DOHH2 (cell line): ENCODE results near the gene HSPB3.
"Not testable (repeated sequence)": the region's sequence is repeated elsewhere in the genome, so short reads cannot be mapped to it uniquely, and the experiment has no call there.

Experiments used
- H3F3A ChIP-seq: fragments of 200-600 bp; sonication (generic), shearing (Covaris generic); 2 replicates; pipeline ENCODE4 v1.6.0; 2016; ENCODE audit warnings: antibody characterized with exemption, mild to moderate bottlenecking; ENCODE audit not compliant: control insufficient read depth, insufficient read depth
- H3K27ac ChIP-seq: fragments of 200-600 bp; sonication (generic); 2 replicates; pipeline ENCODE4 v1.5.1; 2014; ENCODE audit warnings: low read depth, mild to moderate bottlenecking, low read length, moderate library complexity
- H3K27me3 ChIP-seq: fragments of 200-600 bp; sonication (generic); 2 replicates; pipeline ENCODE4 v1.6.1; 2014; ENCODE audit warnings: mild to moderate bottlenecking, low read length, mixed read lengths; ENCODE audit not compliant: control insufficient read depth
- H3K36me3 ChIP-seq: fragments of 200-600 bp; sonication (generic); 2 replicates; pipeline ENCODE4 v1.6.1; 2014; ENCODE audit warnings: mild to moderate bottlenecking, low read length, moderate library complexity, mixed read lengths; ENCODE audit not compliant: control insufficient read depth
- H3K4me1 ChIP-seq: fragments of 200-600 bp; sonication (generic); 2 replicates; pipeline ENCODE4 v1.6.1; 2014; ENCODE audit warnings: mild to moderate bottlenecking, low read length, mixed read lengths; ENCODE audit not compliant: control insufficient read depth
- H3K4me2 ChIP-seq: fragments of 200-600 bp; sonication (generic); 2 replicates; pipeline ENCODE4 v1.6.0; 2014; ENCODE audit warnings: mild to moderate bottlenecking, low read length, moderate library complexity
- H3K4me3 ChIP-seq: fragments of 200-600 bp; sonication (generic); 2 replicates; pipeline ENCODE4 v1.5.1; 2014; ENCODE audit warnings: mild to moderate bottlenecking, low read length, mixed read lengths
- H3K79me2 ChIP-seq: fragments of 200-600 bp; sonication (generic); 2 replicates; pipeline ENCODE4 v1.6.1; 2014; ENCODE audit warnings: mild to moderate bottlenecking, low read length, mixed read lengths; ENCODE audit not compliant: control insufficient read depth
- H3K9me2 ChIP-seq: fragments of 200-600 bp; sonication (generic); replicated peaks from 2 replicates; pipeline ENCODE4 v1.6.1; 2014; ENCODE audit warnings: mild to moderate bottlenecking, low read length, mixed read lengths; ENCODE audit not compliant: control insufficient read depth
- H3K9me3 ChIP-seq: fragments of 200-600 bp; sonication (generic); 2 replicates; pipeline ENCODE4 v1.6.1; 2014; ENCODE audit warnings: antibody characterized with exemption, low read length, mixed read lengths; ENCODE audit not compliant: control insufficient read depth, insufficient read depth
- H4K20me1 ChIP-seq: fragments of 200-600 bp; sonication (generic); 2 replicates; pipeline ENCODE4 v1.6.0; 2014; ENCODE audit warnings: low read depth, mild to moderate bottlenecking, antibody characterized with exemption, low read length, moderate library complexity; ENCODE audit not compliant: control insufficient read depth, insufficient read depth
- EZH2phosphoT487 ChIP-seq: fragments of 200-600 bp; sonication (generic); IDR thresholded peaks from 2 replicates; pipeline ENCODE4 v1.6.1; 2017; ENCODE audit warnings: borderline replicate concordance, mild to moderate bottlenecking, antibody characterized with exemption, low read length, moderate library complexity, mixed read lengths
- TF ChIP-seq, protein P1 (sequence below): fragments of 200-600 bp; sonication (generic); IDR thresholded peaks from one replicate; pipeline ENCODE4 v1.5.1; 2014; ENCODE audit warnings: antibody characterized with exemption, mild to moderate bottlenecking, low read depth, low read length; ENCODE audit not compliant: poor library complexity, severe bottlenecking

HSPB3 gene

GRCh38 chr5:54415147-54415546 is 40.4 kb upstream of the HSPB3 start:
- H3K36me3 ChIP-seq = no peaks in the 10 kb centered on the region
- H3F3A ChIP-seq = no peaks in the 10 kb centered on the region
- TF ChIP-seq, protein P1, sequence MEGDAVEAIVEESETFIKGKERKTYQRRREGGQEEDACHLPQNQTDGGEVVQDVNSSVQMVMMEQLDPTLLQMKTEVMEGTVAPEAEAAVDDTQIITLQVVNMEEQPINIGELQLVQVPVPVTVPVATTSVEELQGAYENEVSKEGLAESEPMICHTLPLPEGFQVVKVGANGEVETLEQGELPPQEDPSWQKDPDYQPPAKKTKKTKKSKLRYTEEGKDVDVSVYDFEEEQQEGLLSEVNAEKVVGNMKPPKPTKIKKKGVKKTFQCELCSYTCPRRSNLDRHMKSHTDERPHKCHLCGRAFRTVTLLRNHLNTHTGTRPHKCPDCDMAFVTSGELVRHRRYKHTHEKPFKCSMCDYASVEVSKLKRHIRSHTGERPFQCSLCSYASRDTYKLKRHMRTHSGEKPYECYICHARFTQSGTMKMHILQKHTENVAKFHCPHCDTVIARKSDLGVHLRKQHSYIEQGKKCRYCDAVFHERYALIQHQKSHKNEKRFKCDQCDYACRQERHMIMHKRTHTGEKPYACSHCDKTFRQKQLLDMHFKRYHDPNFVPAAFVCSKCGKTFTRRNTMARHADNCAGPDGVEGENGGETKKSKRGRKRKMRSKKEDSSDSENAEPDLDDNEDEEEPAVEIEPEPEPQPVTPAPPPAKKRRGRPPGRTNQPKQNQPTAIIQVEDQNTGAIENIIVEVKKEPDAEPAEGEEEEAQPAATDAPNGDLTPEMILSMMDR = no peak
- TF ChIP-seq EZH2phosphoT487 = no peak
- H3K4me2 ChIP-seq = no peak overlapping the region
- H4K20me1 ChIP-seq = no peaks in the 10 kb centered on the region
- H3K9me2 ChIP-seq = no peaks in the 10 kb centered on the region
- H3K79me2 ChIP-seq = no peaks in the 10 kb centered on the region
- H3K9me3 ChIP-seq = no peaks in the 10 kb centered on the region
- 0 out of 2 replicates have a peak, but pooled peaks cover 3% of the 10 kb centered on the region for H3K27me3 ChIP-seq
- H3K27ac ChIP-seq = no peak overlapping the region
- H3K4me3 ChIP-seq = no peak overlapping the region
- no peaks in the 10 kb centered on the region for H3K4me1 ChIP-seq

GRCh38 chr5:54415896-54416601 is 39.5 kb upstream of the HSPB3 start:
- H3K9me3 ChIP-seq = no peaks in the 10 kb centered on the region
- TF ChIP-seq EZH2phosphoT487 = no peak
- TF ChIP-seq, protein P1 = no peak
- 0 out of 2 replicates have a peak, but pooled peaks cover 3% of the 10 kb centered on the region for H3K27me3 ChIP-seq
- H4K20me1 ChIP-seq = no peaks in the 10 kb centered on the region
- H3F3A ChIP-seq = no peaks in the 10 kb centered on the region
- no peaks in the 10 kb centered on the region for H3K4me1 ChIP-seq
- H3K4me3 ChIP-seq = no peak overlapping the region
- H3K9me2 ChIP-seq = no peaks in the 10 kb centered on the region
- H3K79me2 ChIP-seq = no peaks in the 10 kb centered on the region
- H3K4me2 ChIP-seq = no peak overlapping the region
- H3K36me3 ChIP-seq = no peaks in the 10 kb centered on the region
- no peak overlapping the region for H3K27ac ChIP-seq

DNA sequence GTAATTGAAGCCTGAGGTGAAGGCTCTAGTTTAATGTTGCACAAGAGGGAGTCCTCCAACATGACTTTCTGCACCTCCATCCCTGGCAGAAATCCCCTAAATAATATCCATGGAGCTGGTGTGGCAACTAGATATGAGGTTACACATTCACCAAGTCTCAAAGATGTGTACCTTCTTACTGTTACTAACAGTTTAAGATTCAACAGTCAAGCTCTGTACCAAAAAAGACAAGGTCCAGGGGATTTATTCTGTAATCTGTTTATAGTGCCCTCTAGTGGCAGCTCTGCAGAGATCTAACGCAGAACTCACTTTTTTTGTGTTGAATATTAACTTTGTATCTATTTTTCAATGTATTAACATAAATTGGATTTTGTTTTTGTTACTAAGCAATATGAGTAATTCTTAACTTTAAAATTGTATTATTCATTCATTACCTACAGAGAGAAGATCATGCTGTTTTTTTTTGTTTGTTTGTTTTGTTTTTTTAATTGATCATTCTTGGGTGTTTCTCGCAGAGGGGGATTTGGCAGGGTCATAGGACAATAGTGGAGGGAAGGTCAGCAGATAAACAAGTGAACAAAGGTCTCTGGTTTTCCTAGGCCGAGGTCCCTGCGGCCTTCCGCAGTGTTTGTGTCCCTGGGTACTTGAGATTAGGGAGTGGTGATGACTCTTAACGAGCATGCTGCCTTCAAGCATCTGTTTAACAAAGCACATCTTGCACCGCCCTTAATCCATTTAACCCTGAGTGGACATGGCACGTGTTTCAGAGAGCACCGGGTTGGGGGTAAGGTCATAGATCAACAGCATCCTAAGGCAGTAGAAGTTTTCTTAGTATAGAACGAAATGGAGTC is 35.7 kb upstream of the HSPB3 start:
- H4K20me1 ChIP-seq, H3K4me3 ChIP-seq, H3K36me3 ChIP-seq, H3K9me2 ChIP-seq, H3K4me1 ChIP-seq, H3K9me3 ChIP-seq, H3K27me3 ChIP-seq, H3K27ac ChIP-seq, H3K4me2 ChIP-seq, H3F3A ChIP-seq, H3K79me2 ChIP-seq: not testable (repeated sequence)
- TF ChIP-seq, protein P1 = peak; percentile 75

GRCh38 chr5:54420511-54420910 is 35.0 kb upstream of the HSPB3 start:
- not testable (repeated sequence) for H3K27ac ChIP-seq, H3F3A ChIP-seq, H3K4me2 ChIP-seq, H4K20me1 ChIP-seq, H3K4me1 ChIP-seq, H3K27me3 ChIP-seq, H3K36me3 ChIP-seq, H3K79me2 ChIP-seq, H3K4me3 ChIP-seq, H3K9me3 ChIP-seq, H3K9me2 ChIP-seq
